ENCODE data around the gene HMCN2. TPM values are rescaled to one million over a fixed set of nuclear protein-coding genes. Genes with fewer than 3 reads are reported as not detected.

The HMCN2 gene
- total RNA-seq, 1 experiment from 2014 or later = 1.6 TPM

DNA sequence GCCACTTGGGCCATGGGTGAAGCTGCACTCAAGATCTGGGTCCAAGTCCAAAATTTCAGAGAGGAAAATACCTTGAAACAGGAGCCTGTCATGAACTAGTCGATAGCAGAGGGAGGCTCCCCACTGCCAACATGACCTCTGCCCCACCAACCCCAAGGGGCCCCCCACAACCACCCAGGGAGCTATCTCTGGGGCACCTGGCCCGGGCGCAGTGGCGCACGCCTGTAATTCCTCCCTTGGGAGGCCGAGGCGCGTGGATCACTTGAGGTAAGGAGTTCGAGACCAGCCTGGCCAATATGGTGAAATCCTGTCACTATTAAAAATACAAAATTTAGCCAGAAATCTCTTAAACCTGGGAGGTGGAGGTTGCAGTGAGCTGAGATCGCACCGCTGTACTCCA is 20.1 kb upstream of the HMCN2 start:
- no peaks in the 10 kb centered on the region for H4K20me1 ChIP-seq (ENCODE audit: insufficient read depth)
- H3K27ac ChIP-seq = no peak overlapping the region
- no peaks in the 10 kb centered on the region for H3K9me2 ChIP-seq (ENCODE audit: insufficient read depth)
- H3K27me3 ChIP-seq (ENCODE audit: insufficient read depth, low read depth) = no peaks in the 10 kb centered on the region
- DNase-seq = no peak
- H3K9me3 ChIP-seq (ENCODE audit: insufficient read depth, low read depth) = no peaks in the 10 kb centered on the region
- no peaks in the 10 kb centered on the region for H3F3A ChIP-seq (ENCODE audit: insufficient read depth, low read depth)
- H2AFZ ChIP-seq = no peak overlapping the region
- intact Hi-C loops (cut with micrococcal nuclease; ENCODE audit: unreplicated experiment) = no loop called here
- no peak overlapping the region for H3K4me2 ChIP-seq
- no peak for TF ChIP-seq EZH2 (IDR thresholded peaks at IDR 0.05; ENCODE audit: low read depth)
- TF ChIP-seq, protein P1, sequence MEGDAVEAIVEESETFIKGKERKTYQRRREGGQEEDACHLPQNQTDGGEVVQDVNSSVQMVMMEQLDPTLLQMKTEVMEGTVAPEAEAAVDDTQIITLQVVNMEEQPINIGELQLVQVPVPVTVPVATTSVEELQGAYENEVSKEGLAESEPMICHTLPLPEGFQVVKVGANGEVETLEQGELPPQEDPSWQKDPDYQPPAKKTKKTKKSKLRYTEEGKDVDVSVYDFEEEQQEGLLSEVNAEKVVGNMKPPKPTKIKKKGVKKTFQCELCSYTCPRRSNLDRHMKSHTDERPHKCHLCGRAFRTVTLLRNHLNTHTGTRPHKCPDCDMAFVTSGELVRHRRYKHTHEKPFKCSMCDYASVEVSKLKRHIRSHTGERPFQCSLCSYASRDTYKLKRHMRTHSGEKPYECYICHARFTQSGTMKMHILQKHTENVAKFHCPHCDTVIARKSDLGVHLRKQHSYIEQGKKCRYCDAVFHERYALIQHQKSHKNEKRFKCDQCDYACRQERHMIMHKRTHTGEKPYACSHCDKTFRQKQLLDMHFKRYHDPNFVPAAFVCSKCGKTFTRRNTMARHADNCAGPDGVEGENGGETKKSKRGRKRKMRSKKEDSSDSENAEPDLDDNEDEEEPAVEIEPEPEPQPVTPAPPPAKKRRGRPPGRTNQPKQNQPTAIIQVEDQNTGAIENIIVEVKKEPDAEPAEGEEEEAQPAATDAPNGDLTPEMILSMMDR (conservative IDR thresholded peaks at IDR 0.05) = no peak
- H3K36me3 ChIP-seq (ENCODE audit: low read depth) = no peaks in the 10 kb centered on the region
- CTCF ChIA-PET = interaction anchor here (0.7 kb wide), 2 partner anchors 83 to 437 kb away, joined by 3 to 6 read pairs; no protein-coding TSS in a partner anchor
- no peaks in the 10 kb centered on the region for H3K79me2 ChIP-seq (ENCODE audit: low read depth)
- no peak overlapping the region for H3K4me3 ChIP-seq
- POLR2A ChIA-PET (ENCODE audit: unreplicated experiment) = interaction anchor here (0.7 kb wide), 1 partner anchor 433 kb away, joined by 3 read pairs; no protein-coding TSS in a partner anchor
- BruUV-seq (replicated peaks) = no TSS peak
- H3K4me1 ChIP-seq (replicated peaks; ENCODE audit: insufficient read depth) = no peaks in the 10 kb centered on the region

DNA sequence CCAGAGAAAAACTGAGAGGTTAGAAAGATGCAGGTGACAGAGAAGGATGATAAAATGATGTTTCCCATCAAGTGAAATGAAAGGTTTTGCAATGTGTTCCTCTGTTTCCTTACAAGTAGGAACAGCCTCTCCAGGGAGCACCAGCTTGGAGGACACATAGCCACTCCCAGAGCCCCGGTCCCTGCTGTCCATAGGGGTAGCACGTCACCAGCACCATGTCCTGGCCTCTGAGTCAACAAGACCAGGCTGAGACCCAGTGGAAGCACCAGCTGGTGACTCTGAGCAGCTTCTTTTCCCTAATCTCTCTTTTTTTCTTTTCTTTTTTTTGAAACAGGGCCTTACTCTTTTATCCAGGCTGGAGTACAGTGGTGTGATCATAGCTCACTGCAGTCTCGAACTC is 19.4 kb upstream of the HMCN2 start:
- Histone ChIP-seq H2AFZ (no peak overlapping the region), H3K36me3 (ENCODE audit: low read depth) (no peaks in the 10 kb centered on the region), H3K9me2 (ENCODE audit: insufficient read depth) (no peaks in the 10 kb centered on the region), H3K79me2 (ENCODE audit: low read depth) (no peaks in the 10 kb centered on the region), H3K4me2 (no peak overlapping the region), H4K20me1 (ENCODE audit: insufficient read depth) (no peaks in the 10 kb centered on the region), H3K9me3 (ENCODE audit: insufficient read depth, low read depth) (no peaks in the 10 kb centered on the region), H3F3A (ENCODE audit: insufficient read depth, low read depth) (no peaks in the 10 kb centered on the region), H3K27me3 (ENCODE audit: insufficient read depth, low read depth) (no peaks in the 10 kb centered on the region), H3K27ac (no peak overlapping the region), H3K4me3 (no peak overlapping the region), H3K4me1 (replicated peaks; ENCODE audit: insufficient read depth) (no peaks in the 10 kb centered on the region)
- no peak for DNase-seq
- ChIA-PET CTCF (interaction anchor here (0.7 kb wide), 1 partner anchor 436 kb away, joined by 6 read pairs; no protein-coding TSS in a partner anchor), POLR2A (ENCODE audit: unreplicated experiment) (no interaction called here)
- no peak for TF ChIP-seq EZH2 (IDR thresholded peaks at IDR 0.05; ENCODE audit: low read depth)
- TF ChIP-seq, protein P1 (conservative IDR thresholded peaks at IDR 0.05) = no peak
- no TSS peak for BruUV-seq (replicated peaks)
- intact Hi-C loops (cut with micrococcal nuclease; ENCODE audit: unreplicated experiment) = no loop called here

DNA sequence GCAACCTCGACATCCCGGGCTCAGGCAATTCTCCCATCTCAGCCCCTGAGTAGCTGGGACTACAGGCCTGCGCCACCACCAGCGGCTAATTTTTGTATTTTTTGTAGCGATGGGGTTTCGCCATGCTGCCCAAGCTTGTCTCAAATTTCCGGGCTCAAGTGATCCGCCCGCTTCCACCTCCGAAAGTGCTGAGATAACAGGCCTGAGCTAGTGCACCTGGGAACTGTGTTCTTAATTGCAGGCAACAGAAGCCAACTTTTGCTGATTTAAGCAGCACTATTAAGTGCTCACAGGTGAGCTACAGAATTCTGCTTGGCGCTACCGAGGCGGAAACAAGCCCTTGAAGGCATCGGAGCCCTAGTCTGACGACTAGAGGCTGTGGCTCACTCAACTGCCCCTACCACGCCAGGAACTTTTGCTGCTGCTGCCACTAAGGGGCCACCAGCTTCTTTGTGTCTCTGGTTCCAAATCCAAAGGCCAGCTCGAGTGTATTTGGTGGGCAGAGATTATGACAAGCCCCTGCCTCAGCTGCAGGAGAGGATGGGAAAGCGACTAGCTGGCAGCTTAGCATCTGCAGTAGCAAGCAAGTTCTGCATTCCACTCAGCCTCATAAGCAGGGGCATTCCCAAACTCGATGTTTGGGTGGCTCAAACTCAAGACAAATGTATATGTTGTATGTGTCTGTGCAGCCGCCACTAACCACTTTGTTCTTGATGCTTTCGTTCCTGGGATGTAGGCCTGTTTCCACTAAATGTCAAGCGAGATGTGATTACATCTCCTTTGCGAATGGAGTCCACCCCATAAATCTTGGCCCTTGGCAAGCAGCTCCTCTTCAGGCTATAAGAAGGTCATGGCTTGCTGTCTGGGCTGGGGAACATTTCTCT is 10.6 kb upstream of the HMCN2 start:
- Histone ChIP-seq H3K9me3 (ENCODE audit: insufficient read depth, low read depth) (no peaks in the 10 kb centered on the region), H3K36me3 (ENCODE audit: low read depth) (no peaks in the 10 kb centered on the region), H3K27me3 (ENCODE audit: insufficient read depth, low read depth) (peaks cover 12% of the 10 kb centered on the region), H3K4me3 (no peak overlapping the region), H3K4me2 (no peak overlapping the region), H2AFZ (no peak overlapping the region), H3K79me2 (ENCODE audit: low read depth) (no peaks in the 10 kb centered on the region), H3K4me1 (replicated peaks; ENCODE audit: insufficient read depth) (no peaks in the 10 kb centered on the region), H3K27ac (no peak overlapping the region), H3F3A (ENCODE audit: insufficient read depth, low read depth) (no peaks in the 10 kb centered on the region), H4K20me1 (ENCODE audit: insufficient read depth) (no peaks in the 10 kb centered on the region), H3K9me2 (ENCODE audit: insufficient read depth) (no peaks in the 10 kb centered on the region)
- ChIA-PET CTCF (interaction anchor here (0.8 kb wide), 1 partner anchor 15 kb away, joined by 4 read pairs; no protein-coding TSS in a partner anchor), POLR2A (ENCODE audit: unreplicated experiment) (interaction anchor here (0.6 kb wide), 1 partner anchor 19 kb away, joined by 3 read pairs; no protein-coding TSS in a partner anchor)
- intact Hi-C loops (cut with micrococcal nuclease; ENCODE audit: unreplicated experiment) = no loop called here
- TF ChIP-seq, protein P1 (conservative IDR thresholded peaks at IDR 0.05) = no peak
- TF ChIP-seq EZH2 (IDR thresholded peaks at IDR 0.05; ENCODE audit: low read depth) = no peak
- BruUV-seq (replicated peaks) = no TSS peak
- no peak for DNase-seq
